ENCODE measurements around the gene NUFIP1.

DNA sequence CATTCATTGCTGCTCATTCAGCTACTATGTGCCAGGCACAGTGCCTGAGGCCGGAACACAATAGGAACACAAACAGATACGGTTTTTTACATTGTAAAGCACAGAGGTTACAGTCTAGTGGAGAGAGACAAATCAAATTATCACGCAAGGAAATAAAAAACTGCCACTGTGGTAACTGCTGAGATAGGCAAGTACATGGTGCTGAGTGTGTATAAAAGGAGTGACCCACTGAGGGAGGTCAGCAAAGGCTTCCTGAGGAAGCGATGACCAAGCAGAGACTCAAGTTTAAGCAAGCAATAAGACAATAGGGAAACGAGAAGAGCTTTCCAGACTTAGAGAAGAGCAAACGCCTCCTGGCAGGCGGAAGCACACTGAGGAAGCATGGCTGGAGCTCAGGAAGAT lies 56.4 kb downstream of the NUFIP1 start:
- no peak for TF ChIP-seq POLR2A (IDR thresholded peaks at IDR 0.05; ENCODE audit: extremely low read depth, insufficient read length)
- TF ChIP-seq, protein P1, sequence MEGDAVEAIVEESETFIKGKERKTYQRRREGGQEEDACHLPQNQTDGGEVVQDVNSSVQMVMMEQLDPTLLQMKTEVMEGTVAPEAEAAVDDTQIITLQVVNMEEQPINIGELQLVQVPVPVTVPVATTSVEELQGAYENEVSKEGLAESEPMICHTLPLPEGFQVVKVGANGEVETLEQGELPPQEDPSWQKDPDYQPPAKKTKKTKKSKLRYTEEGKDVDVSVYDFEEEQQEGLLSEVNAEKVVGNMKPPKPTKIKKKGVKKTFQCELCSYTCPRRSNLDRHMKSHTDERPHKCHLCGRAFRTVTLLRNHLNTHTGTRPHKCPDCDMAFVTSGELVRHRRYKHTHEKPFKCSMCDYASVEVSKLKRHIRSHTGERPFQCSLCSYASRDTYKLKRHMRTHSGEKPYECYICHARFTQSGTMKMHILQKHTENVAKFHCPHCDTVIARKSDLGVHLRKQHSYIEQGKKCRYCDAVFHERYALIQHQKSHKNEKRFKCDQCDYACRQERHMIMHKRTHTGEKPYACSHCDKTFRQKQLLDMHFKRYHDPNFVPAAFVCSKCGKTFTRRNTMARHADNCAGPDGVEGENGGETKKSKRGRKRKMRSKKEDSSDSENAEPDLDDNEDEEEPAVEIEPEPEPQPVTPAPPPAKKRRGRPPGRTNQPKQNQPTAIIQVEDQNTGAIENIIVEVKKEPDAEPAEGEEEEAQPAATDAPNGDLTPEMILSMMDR (IDR thresholded peaks at IDR 0.05; ENCODE audit: low read depth, low read length) = no peak
